Ovary (tissue), 3 donors: ENCODE data around the gene STIMATE.

Experiments used
- CTCF ChIP-seq, 3 donors: fragments of 450-650 bp in 2 of 3; fragments of 200-600 bp in 1 of 3; IDR thresholded peaks; one replicate each; pipeline versions ENCODE4 v1.5.1 to v1.8.0; 2016 to 2022; ENCODE audit warnings: antibody characterized with exemption in 3 of 3, mild to moderate bottlenecking in 1 of 3
- POLR2A ChIP-seq: fragments of 450-650 bp; IDR thresholded peaks from one replicate; pipeline ENCODE4 v1.6.1; 2017; ENCODE audit warnings: antibody characterized with exemption, mild to moderate bottlenecking, moderate library complexity
- donor health status: DM: no; HTN: no; CAD: no.

GRCh38 chr3:52845157-52845556 lies 52.2 kb downstream of the STIMATE start:
- TF ChIP-seq CTCF (IDR thresholded peaks at IDR 0.05): no peak
- no peak for TF ChIP-seq POLR2A
